Cardiac fibroblast (primary cell): ENCODE results near the gene HOXA6.

Experiments used
- DNase-seq, 2 donors: peaks; one replicate each; pipeline versions ENCODE4 v3.0.0 to v3.0.0-alpha.2; 2010; ENCODE audit warnings: low read depth in 2 of 2
- H3K4me3 ChIP-seq, 2 donors: replicated peaks in 1 of 2; 1 replicate in 1 of 2; 2 replicates in 1 of 2; pipeline ENCODE4 v1.5.1; 2011; ENCODE audit warnings: low read depth in 2 of 2, low read length in 2 of 2, mild to moderate bottlenecking in 2 of 2, moderate library complexity in 1 of 2
- CTCF ChIP-seq: IDR thresholded peaks from one replicate; pipeline ENCODE4 v1.5.1; 2011; ENCODE audit warnings: low read depth, mild to moderate bottlenecking, low read length, inconsistent platforms

Gene HOXA6

GRCh38 chr7:27146491-27147198 lies 929 bp downstream of the HOXA6 start:
- no peak overlapping the region for H3K4me3 ChIP-seq
- no peak for TF ChIP-seq CTCF
- no peak for DNase-seq

DNA sequence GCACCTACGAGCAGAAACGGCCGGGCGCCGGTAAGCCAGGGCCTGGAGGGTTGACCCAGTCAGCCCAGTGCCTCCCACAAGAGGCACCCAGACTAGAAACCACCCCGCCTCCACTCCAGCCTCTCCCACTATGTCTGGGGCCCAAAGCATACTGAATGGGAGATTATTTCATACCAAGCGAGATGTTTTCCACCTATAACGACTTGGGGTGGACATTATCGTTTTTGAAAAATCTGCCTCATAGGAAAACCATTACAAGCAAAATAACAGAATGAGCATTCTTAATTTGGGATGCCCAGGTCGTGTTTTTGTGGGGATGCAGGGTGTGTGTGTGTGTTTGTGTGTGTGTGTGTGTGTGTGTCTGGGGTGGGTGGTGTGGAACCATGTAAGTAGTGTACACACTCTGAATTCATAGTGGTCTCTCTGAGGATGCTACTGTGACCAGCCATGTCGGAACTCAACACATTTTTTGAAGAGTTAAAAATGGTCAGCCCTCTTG lies 1.6 kb downstream of the HOXA6 start:
- DNase-seq = no peak
- TF ChIP-seq CTCF = no peak
- H3K4me3 ChIP-seq = no peak overlapping the region

- H3K4me3 ChIP-seq = no peak overlapping the region
- no peak for DNase-seq
- TF ChIP-seq CTCF = no peak
These were observed 2.2 kb downstream of the HOXA6 start for GRCh38 chr7:27145165-27145913.

DNA sequence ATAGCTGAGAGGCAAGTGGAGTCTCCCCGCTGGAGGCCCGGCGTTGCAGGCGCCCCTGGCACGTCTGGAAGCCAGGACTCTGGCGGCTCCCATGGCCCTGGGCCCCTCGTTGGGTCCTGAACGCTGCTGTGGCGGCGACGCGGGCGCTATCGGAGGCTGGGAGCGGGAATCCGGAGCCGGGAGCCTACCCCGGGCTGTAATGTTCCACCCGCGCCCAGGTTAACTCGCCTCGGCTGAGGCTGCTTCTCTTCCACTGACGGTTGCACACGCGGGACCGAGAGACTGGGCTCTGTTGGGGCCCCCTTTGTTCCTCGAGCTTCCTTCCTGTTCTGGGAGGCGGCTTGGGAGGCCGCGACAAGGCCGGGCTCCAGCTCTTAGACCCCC lies 2.8 kb downstream of the HOXA6 start:
- no peak overlapping the region for H3K4me3 ChIP-seq
- TF ChIP-seq CTCF = no peak

DNA sequence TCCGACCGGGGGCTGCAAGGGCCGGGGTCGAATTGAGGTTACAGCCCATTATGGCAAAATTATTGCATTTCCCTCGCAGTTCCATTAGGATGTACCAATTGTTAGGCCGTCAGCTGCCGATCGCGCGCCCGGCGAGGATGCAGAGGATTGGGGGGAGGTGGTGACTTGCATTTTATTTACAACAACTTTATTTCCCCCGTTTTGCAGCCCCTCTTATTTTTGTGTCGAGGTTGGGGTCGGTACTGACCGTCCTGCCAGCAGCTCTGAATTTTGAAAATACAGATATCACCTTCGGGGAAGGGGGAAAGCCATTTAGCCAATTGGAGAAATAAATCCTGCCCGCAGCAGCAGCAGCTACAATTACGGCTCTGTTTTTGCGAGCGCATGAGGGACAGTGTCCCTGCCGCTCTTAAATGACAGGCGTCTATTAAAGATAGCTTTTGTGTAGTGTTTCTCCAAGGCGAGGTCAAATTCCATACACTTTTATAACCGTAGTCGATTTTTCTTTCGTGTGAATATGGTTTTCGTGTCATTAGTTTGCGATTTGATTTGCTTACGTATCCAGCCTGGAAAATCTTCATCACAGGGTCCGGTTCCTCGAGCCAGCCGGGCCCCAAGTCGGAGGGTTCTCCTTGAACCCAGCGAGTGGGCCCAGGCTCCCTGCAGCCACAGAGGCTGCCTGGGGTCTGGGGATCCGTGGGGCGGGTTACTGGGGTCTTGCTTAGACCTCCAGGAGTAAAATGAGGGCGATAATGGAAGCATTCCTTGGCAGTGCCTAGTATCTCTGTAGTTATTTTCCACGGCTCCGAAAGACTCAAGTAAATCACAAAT lies 3.4 kb downstream of the HOXA6 start:
- H3K4me3 ChIP-seq = no peak overlapping the region

More for the DNA sequence above, 2.8 kb downstream of the HOXA6 start:
- DNase-seq = no peak

More for the DNA sequence above, 3.4 kb downstream of the HOXA6 start:
- no peak for DNase-seq
- TF ChIP-seq CTCF = no peak
